WI38 (cell line): ENCODE data around the gene CST11.

Experiments
- H3K4me3 ChIP-seq: 2 replicates; pipeline ENCODE4 v1.5.1; 2011; ENCODE audit warnings: low read depth, mild to moderate bottlenecking, control low read depth, low read length
- TF ChIP-seq, protein P1 (sequence below): IDR thresholded peaks from 2 replicates; pipeline ENCODE4 v1.5.1; 2012; ENCODE audit warnings: low read depth, mild to moderate bottlenecking, control low read depth, low read length

The CST11 gene

DNA sequence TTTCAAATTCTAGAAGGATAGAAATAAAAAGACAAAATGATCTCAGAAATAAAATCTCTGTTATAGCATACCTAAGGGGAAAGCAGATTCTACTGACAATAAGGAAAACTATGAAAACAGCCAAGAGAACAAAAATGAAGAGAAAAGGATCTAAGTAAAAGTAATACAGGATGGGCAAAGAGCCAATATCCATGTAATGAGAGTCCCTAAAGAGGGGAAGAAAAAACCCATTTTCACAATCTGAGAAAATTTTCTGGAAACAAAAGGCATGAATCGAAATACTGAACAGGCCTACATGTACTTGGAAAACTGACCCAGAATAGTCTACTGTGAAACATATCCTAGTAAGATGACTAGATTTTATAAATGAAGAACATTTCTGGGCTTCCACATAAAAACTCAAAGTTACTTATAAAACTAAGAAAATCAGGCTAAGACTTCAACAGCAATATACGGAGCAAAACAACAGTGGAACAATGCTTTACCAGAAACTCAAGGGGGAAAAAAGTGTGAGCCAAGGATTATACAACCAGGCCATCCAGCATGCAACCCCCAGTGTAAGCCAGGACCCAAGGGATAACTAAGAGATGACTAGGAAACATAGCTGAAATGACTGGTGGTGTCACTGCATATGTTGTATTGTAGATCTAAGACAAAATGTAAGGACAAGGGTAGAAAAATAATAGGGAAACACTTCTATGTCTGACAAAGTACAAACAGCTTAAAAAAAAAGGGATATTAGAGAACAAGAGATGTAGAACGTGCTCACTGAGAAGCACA is 41.6 kb downstream of the CST11 start:
- H3K4me3 ChIP-seq: no peak overlapping the region
- TF ChIP-seq, protein P1, sequence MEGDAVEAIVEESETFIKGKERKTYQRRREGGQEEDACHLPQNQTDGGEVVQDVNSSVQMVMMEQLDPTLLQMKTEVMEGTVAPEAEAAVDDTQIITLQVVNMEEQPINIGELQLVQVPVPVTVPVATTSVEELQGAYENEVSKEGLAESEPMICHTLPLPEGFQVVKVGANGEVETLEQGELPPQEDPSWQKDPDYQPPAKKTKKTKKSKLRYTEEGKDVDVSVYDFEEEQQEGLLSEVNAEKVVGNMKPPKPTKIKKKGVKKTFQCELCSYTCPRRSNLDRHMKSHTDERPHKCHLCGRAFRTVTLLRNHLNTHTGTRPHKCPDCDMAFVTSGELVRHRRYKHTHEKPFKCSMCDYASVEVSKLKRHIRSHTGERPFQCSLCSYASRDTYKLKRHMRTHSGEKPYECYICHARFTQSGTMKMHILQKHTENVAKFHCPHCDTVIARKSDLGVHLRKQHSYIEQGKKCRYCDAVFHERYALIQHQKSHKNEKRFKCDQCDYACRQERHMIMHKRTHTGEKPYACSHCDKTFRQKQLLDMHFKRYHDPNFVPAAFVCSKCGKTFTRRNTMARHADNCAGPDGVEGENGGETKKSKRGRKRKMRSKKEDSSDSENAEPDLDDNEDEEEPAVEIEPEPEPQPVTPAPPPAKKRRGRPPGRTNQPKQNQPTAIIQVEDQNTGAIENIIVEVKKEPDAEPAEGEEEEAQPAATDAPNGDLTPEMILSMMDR: no peak

DNA sequence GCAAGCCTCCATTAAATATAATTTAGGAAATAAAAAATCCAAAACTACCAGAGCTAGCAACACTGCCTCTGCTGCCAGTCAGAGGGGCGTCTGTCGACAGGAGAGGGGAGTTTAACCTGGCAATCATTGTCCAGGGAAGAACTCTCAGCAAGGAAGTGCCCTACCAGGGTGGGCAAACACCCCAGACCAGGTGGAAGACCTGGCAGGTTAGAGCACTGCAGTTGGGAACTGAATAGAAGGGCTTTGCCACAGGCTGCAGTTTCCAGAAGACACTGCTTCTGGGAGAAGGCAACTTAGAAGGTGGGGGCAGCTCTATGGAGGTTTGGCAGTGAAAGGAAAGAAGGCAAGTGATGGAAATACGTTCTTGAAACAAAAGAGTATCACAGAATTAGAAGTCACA is 42.9 kb downstream of the CST11 start:
- no peak overlapping the region for H3K4me3 ChIP-seq
- TF ChIP-seq, protein P1: no peak

DNA sequence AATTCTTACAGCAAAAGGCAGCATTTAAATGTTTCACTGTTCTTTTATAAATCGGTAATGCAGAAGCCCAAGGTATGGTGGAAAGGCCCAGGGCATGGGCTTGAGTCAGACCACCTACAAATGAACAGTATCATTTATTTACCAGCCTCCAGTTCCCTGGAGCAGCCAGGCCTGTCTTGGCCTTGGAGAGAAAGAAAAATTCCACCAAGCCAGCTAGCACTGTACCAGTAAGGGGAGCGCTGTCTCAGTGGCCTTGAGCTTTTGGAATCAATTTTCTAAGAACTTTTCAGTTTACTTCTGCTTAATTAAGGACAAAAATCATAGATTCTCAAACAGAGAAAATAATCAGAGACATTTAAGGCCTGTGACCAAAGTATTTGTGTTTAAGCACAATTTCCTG is 43.7 kb downstream of the CST11 start:
- no peak overlapping the region for H3K4me3 ChIP-seq
- TF ChIP-seq, protein P1: no peak

DNA sequence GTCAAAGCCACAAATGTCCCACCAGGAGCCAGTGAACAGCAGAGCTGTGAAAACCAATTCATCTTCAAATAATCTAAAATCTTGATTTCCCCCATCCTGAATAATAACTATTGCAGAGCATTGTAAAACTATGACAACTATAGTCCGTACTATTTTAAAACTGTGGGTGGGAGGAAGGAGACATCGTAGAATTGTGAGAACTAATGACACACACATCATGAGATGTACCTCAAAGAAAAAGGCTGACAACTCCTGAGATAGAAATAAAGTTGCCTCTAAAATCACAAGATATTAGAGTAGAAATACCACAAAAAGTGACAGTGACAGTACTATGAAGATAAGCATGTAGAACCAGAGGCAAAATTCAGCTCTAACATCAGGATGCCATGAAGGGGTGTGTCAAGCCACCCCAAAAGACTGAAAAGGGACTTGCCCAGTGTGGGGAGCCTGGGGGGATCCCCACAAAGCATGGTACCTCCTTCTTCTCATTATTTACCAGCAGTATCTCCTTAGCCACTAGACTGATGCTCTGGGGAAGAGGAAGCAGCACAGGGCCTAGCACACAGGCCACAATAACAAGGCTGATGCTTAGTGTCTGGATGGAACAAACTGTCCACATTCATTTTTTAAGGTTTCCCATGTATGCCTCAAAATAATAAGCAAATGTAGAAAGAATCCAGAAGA is 44.8 kb downstream of the CST11 start:
- H3K4me3 ChIP-seq: no peak overlapping the region
- TF ChIP-seq, protein P1: no peak

DNA sequence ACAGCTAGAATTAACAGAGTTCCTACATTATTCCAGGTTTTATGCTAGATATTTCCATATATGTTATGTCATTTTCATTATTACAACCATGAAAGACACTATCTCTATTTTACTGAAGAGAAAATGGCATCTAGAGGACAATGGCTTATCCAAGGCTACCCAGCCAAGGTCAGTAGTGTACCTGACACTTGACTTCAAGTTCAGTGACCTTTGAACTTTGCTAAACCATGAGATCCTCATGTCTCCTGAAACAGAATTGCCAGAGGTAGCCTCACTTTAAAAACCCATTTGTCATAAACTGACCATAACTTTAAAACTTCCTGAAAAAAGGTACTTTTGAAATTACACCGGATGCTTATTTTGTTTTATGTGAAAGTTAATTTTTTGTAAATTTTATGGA is 45.8 kb downstream of the CST11 start:
- no peak overlapping the region for H3K4me3 ChIP-seq
- TF ChIP-seq, protein P1: no peak

DNA sequence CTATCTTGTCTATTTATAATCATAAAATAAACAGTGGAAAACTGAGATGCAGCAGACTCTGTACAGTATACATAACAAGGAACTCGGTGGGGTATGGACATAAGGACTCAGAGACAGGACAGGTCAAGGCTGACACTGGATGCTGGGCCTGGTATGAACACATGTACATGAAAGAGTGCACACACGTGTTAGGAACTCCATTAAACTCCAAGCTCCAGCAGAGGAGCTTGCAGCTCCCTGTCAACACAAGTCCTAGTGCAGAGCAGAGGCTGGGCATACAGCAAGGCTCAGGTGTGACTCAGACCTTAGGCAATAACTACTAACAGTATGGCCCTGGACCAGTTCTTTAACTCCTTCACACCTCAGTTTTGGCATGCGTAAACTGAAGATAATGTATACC is 48.5 kb downstream of the CST11 start:
- TF ChIP-seq, protein P1: no peak
- no peak overlapping the region for H3K4me3 ChIP-seq

DNA sequence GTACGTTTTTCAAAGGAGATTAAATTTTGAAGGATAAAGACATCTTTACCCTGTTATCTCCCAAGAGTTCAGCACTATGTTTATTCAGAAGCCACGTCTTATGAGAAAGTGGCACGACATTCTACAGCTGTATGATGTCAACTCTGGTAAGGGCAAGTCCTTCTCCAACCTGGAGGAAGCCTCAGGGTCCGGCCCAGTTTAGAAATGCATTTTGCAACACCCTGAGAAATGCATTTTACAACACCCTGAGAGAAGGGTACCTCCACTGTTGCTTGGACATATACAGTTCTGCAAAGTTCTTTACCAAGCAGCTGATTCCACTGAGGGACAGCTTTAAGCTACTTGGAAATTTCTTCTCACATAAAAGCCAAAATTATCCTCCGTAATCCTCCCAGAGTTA is 48.9 kb downstream of the CST11 start:
- TF ChIP-seq, protein P1: no peak
- H3K4me3 ChIP-seq: no peak overlapping the region
